ENCODE measurements around the gene XKR8.

DNA sequence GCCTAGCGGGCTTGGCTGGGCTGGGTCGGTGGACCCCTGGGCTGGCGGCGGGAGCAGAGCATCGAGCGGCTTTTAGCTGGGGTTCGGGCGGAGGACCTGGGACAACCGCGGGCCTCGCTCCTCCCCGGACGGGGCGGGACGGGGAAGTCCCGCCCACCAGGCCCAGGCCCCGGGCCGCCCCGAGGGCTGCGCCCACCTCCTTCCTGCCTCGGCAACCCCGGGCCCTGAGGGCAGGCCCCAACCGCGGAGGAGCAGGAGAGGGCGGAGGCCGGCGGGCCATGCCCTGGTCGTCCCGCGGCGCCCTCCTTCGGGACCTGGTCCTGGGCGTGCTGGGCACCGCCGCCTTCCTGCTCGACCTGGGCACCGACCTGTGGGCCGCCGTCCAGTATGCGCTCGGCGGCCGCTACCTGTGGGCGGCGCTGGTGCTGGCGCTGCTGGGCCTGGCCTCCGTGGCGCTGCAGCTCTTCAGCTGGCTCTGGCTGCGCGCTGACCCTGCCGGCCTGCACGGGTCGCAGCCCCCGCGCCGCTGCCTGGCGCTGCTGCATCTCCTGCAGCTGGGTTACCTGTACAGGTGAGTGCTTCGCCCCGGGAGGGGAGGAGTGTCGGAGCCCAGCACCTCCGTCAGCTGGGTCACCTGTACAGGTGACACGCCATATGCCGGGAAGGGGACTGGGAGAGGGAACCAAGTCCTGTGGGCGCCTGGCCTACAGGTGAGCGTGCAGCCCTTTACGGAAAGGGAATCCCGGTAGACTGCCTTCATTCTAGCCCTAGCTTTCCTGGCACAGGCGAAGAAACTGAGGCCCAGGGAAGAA is at the start of gene XKR8:
- TF ChIP-seq, protein P1, sequence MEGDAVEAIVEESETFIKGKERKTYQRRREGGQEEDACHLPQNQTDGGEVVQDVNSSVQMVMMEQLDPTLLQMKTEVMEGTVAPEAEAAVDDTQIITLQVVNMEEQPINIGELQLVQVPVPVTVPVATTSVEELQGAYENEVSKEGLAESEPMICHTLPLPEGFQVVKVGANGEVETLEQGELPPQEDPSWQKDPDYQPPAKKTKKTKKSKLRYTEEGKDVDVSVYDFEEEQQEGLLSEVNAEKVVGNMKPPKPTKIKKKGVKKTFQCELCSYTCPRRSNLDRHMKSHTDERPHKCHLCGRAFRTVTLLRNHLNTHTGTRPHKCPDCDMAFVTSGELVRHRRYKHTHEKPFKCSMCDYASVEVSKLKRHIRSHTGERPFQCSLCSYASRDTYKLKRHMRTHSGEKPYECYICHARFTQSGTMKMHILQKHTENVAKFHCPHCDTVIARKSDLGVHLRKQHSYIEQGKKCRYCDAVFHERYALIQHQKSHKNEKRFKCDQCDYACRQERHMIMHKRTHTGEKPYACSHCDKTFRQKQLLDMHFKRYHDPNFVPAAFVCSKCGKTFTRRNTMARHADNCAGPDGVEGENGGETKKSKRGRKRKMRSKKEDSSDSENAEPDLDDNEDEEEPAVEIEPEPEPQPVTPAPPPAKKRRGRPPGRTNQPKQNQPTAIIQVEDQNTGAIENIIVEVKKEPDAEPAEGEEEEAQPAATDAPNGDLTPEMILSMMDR (IDR thresholded peaks at IDR 0.05 in 8 of 11, conservative IDR thresholded peaks at IDR 0.05 in 3 of 11) = peak in 9 of 11 experiments; percentile 22 to 68 (median 55)
- TF ChIP-seq POLR2A (IDR thresholded peaks at IDR 0.05) (peak in 2 of 3 donors; percentile 12 to 69), POLR2AphosphoS5 (IDR thresholded peaks at IDR 0.05) (peak; percentile 84 to 89 (median 87))
